HG03565 (cell line): ENCODE data around the gene UNCX.

Experiments
- ATAC-seq: cut with Tn5 transposase; IDR thresholded peaks from one replicate; pipeline ENCODE4 v1.9.1; 2021; ENCODE audit warnings: mild to moderate bottlenecking, moderate library complexity; ENCODE audit not compliant: unreplicated experiment

The UNCX gene

GRCh38 chr7:1242606-1243289 is 10.1 kb downstream of the UNCX start:
- no peak for ATAC-seq

GRCh38 chr7:1243290-1243963 is 10.8 kb downstream of the UNCX start:
- no peak for ATAC-seq

- no peak for ATAC-seq
Measured at GRCh38 chr7:1243964-1244416, 11.3 kb downstream of the UNCX start.

DNA sequence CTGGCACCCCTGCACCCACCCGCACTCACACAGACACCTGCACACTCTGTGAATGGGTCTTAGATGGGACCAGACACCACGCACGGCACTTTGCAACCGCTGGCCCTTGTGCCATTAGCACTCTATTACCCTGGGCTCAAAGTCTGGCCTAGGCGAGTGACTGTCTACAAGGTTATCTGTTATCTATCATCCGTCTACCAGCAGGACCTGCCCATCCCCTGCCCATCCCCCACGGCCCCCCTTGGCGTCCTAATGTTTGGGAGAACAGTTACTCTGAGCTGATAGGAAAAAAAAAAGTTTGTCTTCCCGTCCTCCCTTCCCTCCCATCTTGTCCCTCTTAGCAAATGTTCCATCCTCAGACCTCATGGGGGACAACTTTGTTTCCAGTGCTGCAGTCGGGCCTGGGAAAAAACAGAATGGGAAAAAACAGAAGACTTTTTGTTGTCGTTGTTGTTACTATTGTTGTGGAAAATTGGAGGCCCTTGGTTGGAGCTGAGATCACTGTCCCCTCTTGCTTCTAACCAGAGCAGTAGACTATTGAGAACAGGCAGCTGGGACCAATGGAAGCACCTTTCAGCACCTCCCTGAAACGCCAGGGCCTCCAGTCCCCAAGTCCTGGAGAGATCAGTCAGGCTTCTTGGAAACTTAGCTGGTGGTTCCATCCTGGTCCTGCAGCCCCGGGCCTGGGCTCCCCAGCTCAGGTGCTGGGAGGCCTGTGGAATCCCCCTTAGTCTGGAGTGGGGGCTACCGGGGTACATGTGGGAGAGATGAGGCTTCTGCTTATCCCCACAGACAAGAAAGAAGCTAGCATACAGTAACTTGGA is 12.2 kb downstream of the UNCX start:
- ATAC-seq: no peak

GRCh38 chr7:1245524-1246050 is 12.9 kb downstream of the UNCX start:
- no peak for ATAC-seq

- no peak for ATAC-seq
Measured at GRCh38 chr7:1246160-1246870, 13.6 kb downstream of the UNCX start.

- ATAC-seq: no peak
Measured at GRCh38 chr7:1246871-1247526, 14.3 kb downstream of the UNCX start.

- no peak for ATAC-seq
Measured at GRCh38 chr7:1247527-1248041, 14.9 kb downstream of the UNCX start.

DNA sequence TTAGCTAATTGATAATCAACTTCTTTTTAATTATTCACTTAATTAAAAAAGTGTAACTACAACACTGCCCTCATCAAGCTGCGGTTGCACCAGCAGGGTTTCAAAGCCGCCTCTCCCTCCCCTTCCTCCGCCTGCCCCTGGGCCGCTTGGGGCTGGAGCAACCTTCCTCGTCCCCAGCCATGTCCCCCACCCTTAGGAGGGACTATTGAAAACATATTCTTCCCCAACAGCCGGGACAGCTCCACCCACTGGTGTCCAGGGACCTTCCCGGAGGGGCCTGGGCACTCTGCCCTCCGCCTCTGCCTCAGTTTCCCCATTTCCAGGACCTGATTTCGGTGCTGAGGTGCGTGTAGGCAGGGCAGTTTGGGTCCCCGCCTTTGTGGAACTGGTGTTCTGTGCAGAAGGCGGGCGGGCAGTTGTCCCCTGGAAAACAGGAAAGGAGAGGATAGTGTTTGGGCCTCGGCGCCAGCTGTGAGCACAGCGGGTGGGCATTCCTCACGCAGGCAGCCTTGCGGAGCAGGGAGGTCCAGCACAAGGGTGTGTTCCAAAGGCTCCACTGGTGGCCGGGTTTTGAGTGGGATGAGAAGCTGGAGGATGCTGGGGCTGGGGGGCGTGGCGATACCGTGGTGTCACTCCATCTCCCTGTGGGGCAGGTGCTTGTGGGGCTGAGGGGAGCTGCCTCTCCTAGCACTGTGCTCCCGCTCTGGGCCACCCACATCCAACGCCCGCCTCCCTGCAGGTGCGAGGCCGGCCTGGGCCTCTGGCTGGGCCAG is 15.7 kb downstream of the UNCX start:
- no peak for ATAC-seq

DNA sequence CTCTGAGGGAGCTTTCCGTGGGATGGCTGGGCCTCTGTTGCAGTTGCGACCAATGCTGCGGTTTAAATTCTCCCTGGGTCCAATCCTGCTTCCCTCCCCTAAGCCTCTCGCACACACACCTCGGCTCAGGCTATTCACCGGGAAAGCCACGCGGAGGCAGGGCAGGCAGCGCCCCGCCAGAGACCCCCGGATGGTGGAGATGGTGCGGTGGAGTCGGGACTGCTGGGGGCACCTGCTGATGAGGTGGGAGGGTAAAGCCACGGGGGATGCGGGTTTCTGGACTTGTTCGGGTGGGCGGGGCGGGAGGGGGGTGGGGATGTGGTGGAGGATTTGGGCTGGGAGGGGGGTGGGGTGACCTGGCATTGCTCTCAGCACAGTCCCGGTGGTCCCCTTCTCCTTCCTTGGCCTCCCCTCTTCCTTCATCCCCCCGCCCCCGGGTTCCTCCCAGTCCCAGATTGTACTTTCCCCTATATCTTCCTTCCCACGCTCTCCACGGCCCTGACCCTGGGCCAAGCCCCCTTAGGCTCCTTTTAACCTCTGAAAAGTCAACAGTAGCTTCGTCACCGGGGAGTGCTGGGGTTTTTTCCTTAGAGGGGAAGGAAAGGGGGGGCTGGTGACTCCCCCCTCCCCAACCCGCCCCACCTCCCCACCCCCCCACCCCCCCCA is 16.4 kb downstream of the UNCX start:
- no peak for ATAC-seq

DNA sequence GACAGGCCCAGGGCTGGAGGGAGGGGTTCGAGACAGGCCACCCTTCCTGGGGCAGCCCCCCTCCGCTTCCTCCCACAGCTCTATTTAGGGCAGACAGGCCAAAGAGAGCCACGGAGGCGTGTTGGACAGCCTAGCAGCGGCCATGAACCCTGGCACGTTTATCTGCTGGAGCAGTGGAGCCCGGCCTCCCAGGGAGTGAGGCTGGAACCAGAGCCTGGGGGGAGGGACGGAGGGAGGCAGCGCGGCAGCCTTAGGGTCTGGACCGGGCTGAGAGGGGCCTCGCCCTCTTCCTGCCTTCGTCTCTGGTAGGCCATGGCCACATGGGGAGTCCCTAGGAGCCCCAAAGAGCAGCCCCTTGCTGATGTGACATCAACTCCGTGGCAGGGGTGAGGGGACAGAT is 17.1 kb downstream of the UNCX start:
- ATAC-seq: no peak

DNA sequence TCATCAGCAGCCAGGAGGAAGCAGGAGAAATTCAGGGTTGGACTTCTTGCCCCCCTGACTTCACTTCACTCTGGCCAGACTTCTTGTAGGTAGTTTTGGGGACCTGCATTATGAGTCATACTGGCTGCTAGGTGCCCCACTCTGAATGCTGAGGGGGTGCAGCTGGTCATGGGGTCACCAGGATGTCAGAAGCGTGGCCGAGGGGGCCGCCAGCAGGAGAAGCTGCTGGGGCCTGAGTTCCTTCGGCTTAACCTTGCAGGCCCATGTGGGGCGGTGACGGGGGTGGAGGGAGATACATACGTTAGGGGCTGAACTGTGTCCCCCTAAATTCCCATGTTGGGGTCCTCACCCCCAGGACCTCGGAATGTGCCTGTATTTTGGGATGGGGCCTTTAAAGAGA is 18.2 kb downstream of the UNCX start:
- ATAC-seq: no peak

DNA sequence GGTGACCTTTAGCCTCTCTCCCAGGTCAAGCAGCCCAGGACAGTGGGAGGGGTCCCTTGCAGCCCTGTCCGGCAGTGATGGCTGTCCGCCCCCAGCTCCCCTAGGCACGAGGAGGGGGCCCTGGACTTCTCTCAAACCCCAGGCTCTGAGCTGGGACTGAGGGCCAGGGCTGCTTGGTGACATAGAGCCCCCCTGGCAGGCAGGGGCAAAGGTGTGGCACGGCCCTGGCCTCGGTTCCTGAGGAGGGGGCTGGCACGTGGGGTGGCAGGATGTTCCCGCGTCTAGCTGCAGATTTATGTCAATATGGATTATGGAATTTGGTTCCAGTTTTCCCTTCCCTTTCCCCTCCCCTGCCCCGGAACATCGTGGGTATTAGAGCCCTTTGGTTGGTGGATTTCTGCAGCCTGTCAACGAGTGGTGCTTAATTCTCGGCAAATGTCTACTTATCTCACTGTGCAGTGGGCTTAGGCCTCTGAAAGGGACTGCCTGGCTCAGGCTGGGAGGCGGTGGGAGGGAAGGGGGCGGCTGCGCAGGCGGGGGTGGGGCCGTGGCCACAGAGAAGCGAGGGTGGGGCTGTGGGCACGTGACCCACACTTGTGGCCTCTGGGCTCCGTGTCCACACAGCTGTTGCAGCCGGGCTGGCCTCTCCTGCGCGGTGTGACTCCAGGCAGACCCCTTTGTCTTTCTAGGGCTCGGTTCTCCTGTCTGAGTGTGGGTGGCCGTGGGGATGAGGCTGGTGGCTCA is 19.3 kb downstream of the UNCX start:
- ATAC-seq: no peak

- no peak for ATAC-seq
Measured at GRCh38 chr7:1252540-1253090, 19.9 kb downstream of the UNCX start.

DNA sequence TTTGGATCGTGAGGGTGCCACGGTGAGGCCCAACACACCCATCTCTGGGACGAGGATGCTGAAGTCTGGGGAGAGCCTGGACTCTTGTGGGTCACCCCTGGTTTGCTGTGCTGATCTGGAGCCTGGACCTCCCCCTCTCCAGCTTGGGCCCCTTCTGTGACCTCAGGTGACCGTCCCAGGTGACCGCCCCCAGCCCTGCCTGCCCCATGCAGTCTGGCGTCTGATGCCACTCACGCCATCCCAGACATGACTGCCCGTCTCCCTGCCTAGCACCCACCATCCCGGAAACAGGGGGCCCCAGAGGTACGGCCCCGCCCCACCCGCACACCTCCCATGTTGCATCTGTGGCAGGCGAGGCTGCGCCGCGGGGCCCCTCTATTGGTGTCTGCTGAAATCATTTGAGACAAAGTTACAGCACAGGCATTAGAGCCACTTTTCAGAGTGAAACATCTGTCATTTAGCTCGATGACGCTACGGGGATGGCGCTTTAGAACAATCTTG is 21.1 kb downstream of the UNCX start:
- no peak for ATAC-seq

DNA sequence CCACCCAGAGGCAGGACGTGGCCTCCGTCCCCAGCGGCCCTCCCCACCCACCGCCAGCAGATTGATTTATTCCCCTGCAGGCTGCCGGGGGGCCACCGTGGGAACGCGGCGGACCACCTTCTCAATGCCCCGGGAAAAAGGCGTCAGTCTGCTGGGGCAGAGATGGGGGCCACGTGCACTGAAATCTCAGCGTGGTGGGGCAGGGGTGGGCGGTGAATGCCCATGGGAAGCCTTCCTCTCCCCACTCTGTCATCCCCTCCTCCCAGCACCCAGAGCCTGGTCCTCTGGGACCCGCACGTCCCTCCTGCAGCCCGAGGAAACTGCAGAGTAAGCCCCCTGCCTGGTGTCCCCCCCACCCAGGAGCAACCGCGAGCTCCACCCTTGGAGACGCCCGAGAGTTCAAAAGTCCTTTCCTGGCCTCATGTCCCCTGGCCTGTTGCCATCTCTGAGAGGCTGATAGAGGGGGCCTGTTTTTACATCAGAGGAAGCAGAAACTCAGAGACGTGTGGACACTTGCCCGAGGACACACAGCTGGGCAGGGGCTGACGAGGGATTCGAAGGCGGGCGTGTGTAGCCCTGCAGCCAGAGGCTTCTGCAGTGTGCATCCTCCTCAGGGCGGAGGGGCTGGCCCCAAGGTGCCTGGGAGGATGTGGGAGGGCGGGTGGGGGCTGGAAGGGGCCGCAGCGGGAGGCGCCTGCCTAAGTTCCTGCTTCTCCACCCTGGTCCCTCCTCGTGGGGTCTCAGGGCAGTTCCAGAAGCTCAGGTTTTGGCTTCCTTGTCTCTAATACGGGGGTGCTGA is 21.8 kb downstream of the UNCX start:
- ATAC-seq: no peak
